ENCODE measurements around the gene FBXO42. TPM values are rescaled to one million over a fixed set of nuclear protein-coding genes. Genes with fewer than 3 reads are reported as not detected.
"Not testable (repeated sequence)": the region's sequence is repeated elsewhere in the genome, so short reads cannot be mapped to it uniquely, and the experiment has no call there.

The FBXO42 gene
- total RNA-seq, 1 donor from 2014 or later = 21.9 TPM

DNA sequence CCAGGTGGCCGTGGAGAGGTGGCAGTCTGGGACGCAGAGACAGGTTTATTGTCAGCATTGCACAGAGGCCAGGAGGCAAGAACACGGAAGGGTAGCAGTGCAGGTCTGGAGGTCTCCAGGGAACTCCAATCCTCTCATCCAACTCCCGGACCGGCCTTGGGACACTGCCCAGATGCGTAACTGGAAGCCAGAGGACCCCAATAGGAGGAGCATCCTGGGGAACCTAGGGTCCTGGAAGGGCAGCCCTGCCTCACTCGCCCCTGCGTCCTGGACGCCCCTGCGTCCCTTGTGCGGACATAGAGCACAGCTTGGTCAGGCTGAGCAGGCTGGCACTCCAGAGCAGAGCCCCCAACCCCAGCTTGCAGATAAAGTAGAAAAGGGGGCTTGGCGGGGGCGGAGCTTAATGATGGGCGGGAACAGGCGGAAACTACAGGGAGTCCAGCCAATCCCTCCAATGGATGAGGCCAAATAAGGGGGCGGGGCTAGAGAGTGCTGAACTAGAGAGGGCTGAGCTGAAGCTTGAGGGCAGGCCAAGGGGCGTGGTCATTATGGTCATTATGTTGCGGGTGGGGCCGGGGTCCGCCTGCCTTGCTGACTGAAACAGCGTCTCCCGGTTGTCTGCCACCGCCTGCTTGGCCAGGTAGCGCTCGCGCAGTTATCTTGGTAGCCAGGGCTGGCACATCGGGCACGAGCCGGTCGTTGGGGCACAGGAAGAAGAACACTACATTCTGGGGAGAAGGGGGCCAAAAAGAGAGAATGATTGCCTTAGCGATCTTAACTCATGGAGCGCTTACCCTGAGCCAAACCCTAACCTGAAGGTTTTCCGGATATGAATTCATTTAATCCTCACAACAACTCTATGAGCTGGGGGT lies 136.2 kb downstream of the FBXO42 start:
- intact Hi-C loops (cut with DNase I) = loop anchor here (2.0 kb wide), 1 partner anchor 21 kb away; the partner anchor contains the start of gene CPLANE2
- DNase-seq (ENCODE audit: missing footprints) (peak; percentile 89), ATAC-seq (peak; percentile 41)

DNA sequence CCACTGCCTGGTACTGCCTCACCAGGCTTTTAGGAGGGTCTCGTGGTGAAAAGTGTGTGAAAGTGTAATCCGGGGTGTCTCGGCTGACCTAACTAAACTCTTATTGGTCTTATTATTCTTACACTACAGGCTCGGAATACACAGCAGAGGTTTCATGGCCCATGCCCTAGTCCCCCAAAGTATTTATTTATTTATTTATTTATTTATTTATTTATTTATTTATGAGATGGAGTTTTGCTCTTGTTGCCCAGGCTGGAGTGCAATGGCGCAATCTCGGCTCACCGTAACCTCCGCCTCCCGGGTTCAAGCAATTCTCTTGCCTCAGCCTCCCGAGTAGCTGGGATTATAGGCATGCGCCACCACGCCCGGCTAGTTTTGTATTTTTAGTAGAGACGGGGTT lies 137.0 kb downstream of the FBXO42 start:
- DNase-seq (ENCODE audit: missing footprints); ATAC-seq; intact Hi-C loops (cut with DNase I): not testable (repeated sequence)

GRCh38 chr1:16213544-16213943 lies 138.7 kb downstream of the FBXO42 start:
- intact Hi-C loops (cut with DNase I); ATAC-seq; DNase-seq (ENCODE audit: missing footprints): not testable (repeated sequence)

DNA sequence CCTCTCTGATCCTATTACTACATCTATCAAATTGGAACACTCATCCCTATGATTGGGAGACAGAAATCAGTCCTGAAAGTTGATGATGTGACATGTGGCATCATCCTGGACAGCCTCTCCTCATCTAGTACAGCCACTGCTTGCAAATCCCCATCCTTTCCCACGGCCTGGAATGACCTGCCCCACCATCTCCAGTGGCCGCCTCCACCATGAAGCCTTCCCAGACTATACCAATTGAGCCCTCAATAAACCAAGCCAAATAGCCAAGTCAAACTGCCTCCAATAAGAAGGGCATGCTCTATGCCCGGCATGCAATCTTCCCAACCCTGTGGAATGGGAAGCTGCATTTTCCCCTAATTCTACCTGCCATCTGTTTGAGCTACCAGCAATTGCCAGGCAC lies 139.3 kb downstream of the FBXO42 start:
- no peak for DNase-seq (ENCODE audit: missing footprints)
- ATAC-seq = no peak
- intact Hi-C loops (cut with DNase I) = no loop called here

GRCh38 chr1:16212251-16212961 lies 139.9 kb downstream of the FBXO42 start, which contains the start of gene ARHGEF19:
TSS of gene ARHGEF19 (minus strand) at chr1:16212652. CDS start at chr1:16209054, 3,598 bp downstream.
- ATAC-seq (no peak), DNase-seq (ENCODE audit: missing footprints) (no peak)
- intact Hi-C loops (cut with DNase I) = no loop called here

- intact Hi-C loops (cut with DNase I) = no loop called here
- DNase-seq (ENCODE audit: missing footprints) (no peak), ATAC-seq (no peak)
Observed at GRCh38 chr1:16211824-16212223, 140.5 kb downstream of the FBXO42 start.

DNA sequence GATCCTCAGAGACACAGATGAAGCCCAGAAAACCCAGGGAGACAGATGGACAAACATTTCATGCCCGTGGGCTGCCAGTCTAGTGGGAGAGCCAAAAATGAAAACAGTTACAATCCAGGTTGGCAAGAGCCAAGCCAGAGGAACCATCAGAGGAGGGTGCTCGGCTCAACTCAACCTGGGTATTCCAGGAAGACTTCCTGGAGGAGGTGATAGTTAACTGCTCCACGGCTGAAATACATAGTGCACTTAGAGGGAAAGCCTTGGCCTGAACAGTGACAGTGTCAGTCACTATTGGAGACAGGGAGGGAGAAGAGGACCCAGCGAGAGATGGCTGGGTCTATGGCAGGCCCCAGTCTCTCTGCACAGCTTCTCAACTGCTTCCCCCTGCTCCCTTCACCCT lies 141.7 kb downstream of the FBXO42 start:
- ATAC-seq = no peak
- intact Hi-C loops (cut with DNase I) = no loop called here
- no peak for DNase-seq (ENCODE audit: missing footprints)

DNA sequence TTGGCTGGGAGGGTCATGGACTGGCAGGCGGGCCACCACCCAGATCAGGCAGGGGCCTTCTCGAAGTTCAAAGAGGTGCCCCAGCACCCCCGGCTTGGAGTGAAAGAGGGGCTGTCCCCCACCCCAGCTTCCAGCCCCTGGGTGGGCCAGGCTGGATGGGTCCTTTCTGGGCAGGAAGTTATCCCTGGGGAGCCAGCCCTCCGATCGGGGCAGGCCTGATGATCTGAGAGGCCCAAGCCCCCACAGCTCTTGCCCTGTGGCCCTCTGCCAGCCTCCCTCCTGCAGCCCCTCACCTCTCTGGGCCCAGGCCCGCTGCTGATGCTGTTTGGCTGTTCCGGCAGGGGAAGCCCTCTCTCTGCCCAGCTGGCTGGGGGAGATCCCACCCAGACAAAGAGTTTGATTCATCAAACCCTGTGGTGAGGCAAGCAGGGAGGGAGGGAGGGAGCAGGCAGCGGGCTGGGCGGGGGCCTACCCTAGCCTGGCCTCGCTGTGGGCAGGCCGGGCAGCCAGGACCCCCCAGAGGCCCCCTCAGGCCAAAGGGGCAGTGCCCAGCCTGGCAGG lies 142.4 kb downstream of the FBXO42 start:
- DNase-seq (ENCODE audit: missing footprints) (no peak), ATAC-seq (no peak)
- intact Hi-C loops (cut with DNase I) = loop anchor here (5.0 kb wide), 2 partner anchors 32 to 157 kb away; partner anchors contain the start of gene SZRD1

DNA sequence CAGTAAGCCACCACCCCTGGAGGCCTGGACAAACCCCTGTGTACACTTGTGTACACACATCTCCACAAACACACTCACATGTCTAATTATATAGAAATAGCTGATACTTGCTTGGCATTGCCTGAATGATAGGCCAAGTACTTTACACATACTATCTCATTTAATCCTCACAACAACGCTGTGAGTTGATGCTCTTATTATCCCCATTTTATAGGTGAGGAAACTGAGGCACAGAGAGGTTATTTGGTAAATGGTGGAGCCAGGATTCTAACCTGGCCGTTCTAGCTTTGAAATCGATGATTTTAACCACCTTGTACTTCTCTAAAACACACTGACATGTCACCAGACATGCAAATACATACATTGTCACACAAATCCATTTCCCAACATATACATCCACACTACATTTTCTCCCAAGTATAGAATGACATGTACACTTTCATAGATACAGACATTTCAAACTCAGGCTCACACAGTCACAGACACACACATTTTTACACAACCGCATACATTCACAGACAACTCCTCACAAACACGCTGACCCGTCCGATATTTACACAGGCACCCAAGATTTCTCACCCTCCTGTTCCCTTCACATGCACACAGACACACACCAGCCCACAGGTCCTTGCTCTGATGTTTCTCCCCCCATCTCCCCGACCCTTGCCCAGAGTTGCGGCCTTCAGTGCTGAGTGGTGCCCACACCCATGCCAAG lies 143.0 kb downstream of the FBXO42 start:
- DNase-seq (ENCODE audit: missing footprints) (no peak), ATAC-seq (no peak)
- intact Hi-C loops (cut with DNase I) = loop anchor here (5.0 kb wide), 2 partner anchors 33 to 158 kb away; partner anchors contain the start of gene SZRD1

- ATAC-seq = no peak
- no peak for DNase-seq (ENCODE audit: missing footprints)
- intact Hi-C loops (cut with DNase I) = loop anchor here (5.0 kb wide), 2 partner anchors 34 to 159 kb away; partner anchors contain the start of gene SZRD1
Observed at GRCh38 chr1:16208270-16208987, 143.9 kb downstream of the FBXO42 start.

DNA sequence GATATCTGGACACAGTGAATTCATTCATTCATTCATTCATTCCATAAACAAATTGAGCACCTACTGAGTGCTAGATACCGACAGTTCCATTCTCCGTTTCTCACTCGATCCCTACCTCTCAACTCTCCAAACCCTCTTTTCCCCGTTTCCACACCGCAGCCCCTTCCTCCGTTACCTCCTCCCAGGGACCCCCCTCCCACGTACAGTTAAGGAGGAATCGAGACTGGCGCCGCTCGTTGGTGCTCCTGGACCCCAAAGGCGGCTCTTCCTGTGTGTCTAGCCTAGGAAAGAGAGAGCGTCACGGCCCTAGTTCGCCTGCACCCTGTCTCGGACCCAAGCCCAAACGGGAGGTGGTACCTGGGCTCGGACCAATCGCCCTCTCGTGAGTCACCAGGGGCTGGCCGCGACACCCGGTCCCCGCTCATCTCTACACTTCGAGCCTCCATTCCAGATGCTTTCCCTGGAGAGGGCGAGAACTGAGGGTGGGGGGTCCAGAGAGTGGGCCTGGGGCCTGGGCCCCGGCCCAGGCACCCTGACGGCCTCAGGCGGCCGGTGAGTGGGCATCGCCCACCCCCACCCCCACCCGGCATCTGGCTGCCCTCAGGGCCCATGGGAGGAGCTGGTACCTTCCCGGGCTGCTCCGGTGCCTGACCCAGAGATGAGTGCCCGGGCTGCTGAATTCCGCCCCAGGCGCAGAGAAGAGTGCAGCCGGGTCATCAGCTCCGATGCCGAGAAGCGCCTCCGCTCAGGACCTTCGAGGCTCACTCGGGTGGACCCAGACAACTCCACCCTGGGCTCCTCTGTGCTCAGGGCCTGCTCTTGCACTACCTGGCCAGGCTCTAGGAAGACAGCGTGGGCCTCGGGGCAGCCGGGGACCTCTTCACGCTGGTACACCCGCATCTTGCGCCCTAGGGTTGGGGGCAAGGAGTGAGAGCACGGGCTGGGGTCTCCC lies 144.7 kb downstream of the FBXO42 start:
- no peak for ATAC-seq
- intact Hi-C loops (cut with DNase I) = loop anchor here (5.0 kb wide), 2 partner anchors 35 to 160 kb away; partner anchors contain the start of gene SZRD1
- no peak for DNase-seq (ENCODE audit: missing footprints)

- intact Hi-C loops (cut with DNase I) = loop anchor here (5.0 kb wide), 2 partner anchors 36 to 161 kb away; partner anchors contain the start of gene SZRD1
- ATAC-seq (peak; percentile 96), DNase-seq (ENCODE audit: missing footprints) (peak; percentile 99)
Observed at GRCh38 chr1:16206547-16207317, 145.5 kb downstream of the FBXO42 start.

DNA sequence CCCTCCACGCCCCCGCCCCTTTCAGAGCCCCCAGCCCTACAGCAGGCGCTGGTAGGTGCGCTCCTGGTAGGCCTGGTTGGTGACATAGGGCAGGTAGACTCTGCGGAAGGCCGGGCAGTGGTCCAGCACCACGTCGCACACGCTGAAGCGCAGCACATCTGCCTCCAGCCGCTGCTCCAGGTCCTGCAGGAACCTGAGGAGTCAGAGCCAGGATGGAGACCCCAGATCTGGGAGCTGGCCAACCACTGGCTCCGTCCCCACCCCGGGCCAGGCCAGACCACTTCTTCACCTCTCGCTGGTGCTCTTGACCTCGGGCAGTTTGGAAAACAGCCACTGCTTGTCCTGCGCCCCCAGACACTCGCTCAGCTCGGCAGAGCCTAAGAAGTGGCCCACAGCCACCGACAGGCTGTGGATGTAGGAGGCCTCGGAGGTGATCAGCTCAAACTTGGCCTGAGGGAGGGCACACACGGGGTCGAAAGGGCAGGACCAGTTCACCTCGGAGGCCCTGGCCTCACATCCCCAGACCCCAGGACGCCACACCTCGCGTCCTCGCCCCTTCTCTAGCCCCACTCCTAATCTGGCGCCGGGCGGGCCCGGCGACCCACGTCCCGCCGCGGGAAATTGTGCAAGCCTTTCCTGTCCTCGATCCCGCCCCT lies 146.3 kb downstream of the FBXO42 start:
- DNase-seq (ENCODE audit: missing footprints) = peak; percentile 77
- no peak for ATAC-seq
- intact Hi-C loops (cut with DNase I) = loop anchor here (5.0 kb wide), 2 partner anchors 36 to 161 kb away; partner anchors contain the start of gene SZRD1

- DNase-seq (ENCODE audit: missing footprints) = no peak
- ATAC-seq = no peak
- intact Hi-C loops (cut with DNase I) = loop anchor here (5.0 kb wide), 2 partner anchors 37 to 162 kb away; partner anchors contain the start of gene SZRD1
Observed at GRCh38 chr1:16205334-16205671, 147.0 kb downstream of the FBXO42 start.

- intact Hi-C loops (cut with DNase I) = loop anchor here (5.0 kb wide), 2 partner anchors 38 to 163 kb away; partner anchors contain the start of gene SZRD1
- ATAC-seq (no peak), DNase-seq (ENCODE audit: missing footprints) (no peak)
Observed at GRCh38 chr1:16204634-16205333, 147.5 kb downstream of the FBXO42 start.
